WTC11 (cell line): Measurements from ENCODE around the gene NLRX1. TPM values are rescaled to one million over a fixed set of nuclear protein-coding genes. Genes with fewer than 3 reads are reported as not detected.

Experiments
- ATAC-seq: fragments of 200-7000 bp; cut with Tn5 transposase; 2 replicates; pipeline ENCODE4 v1.10.0; 2021; ENCODE audit warnings: mild to moderate bottlenecking, moderate library complexity
- CTCF ChIA-PET: fragments of 300-600 bp; sonication (Branson Sonifier 250); formaldehyde crosslinking; loops from one replicate; lab custom pipeline; 2021; ENCODE audit warnings: antibody characterized with exemption; lab: Charles Lee
- POLR2A ChIA-PET: fragments of 350-600 bp; sonication (Branson Sonifier 250); formaldehyde crosslinking; loops from one replicate; lab custom pipeline; 2021; ENCODE audit warnings: antibody characterized with exemption; lab: Charles Lee
- DNase-seq: peaks from one replicate; pipeline ENCODE4 v3.0.0; 2021; ENCODE audit warnings: low spot score
- H3K27ac Mint-ChIP-seq: 2 replicates; pipeline ENCODE4 v1.8.0; 2021; ENCODE audit warnings: mixed read lengths
- H3K27me3 Mint-ChIP-seq: 2 replicates; pipeline ENCODE4 v1.8.0; 2021; ENCODE audit warnings: low read depth, mild to moderate bottlenecking, moderate library complexity, mixed read lengths
- H3K36me3 Mint-ChIP-seq: 2 replicates; pipeline ENCODE4 v1.8.0; 2021; ENCODE audit warnings: mixed read lengths
- H3K4me1 Mint-ChIP-seq: 2 replicates; pipeline ENCODE4 v1.8.0; 2022; ENCODE audit warnings: mixed read lengths
- H3K4me3 Mint-ChIP-seq: 2 replicates; pipeline ENCODE4 v1.8.0; 2021; ENCODE audit warnings: mild to moderate bottlenecking, moderate library complexity, mixed read lengths
- H3K9me3 Mint-ChIP-seq: 2 replicates; pipeline ENCODE4 v1.8.0; 2021; ENCODE audit warnings: mixed read lengths
- E2F4 ChIP-seq: sonication (generic); formaldehyde crosslinking; IDR thresholded peaks from 2 replicates; pipeline ENCODE4 v1.8.1; 2022; ENCODE audit warnings: low read depth, mild to moderate bottlenecking, moderate library complexity, missing genetic modification reagents, borderline replicate concordance
- FOXP1 ChIP-seq: sonication (generic); formaldehyde crosslinking; IDR thresholded peaks from 2 replicates; pipeline ENCODE4 v1.8.0; 2022; ENCODE audit warnings: missing genetic modification reagents, mild to moderate bottlenecking, moderate library complexity, borderline replicate concordance
- NFATC4 ChIP-seq: fragments of 250-450 bp; sonication (Bioruptor Pico); IDR thresholded peaks from 2 replicates; pipeline ENCODE4 v1.9.0; 2021; ENCODE audit warnings: mild to moderate bottlenecking
- OVOL2 ChIP-seq: fragments of 250-450 bp; sonication (Bioruptor Pico); IDR thresholded peaks from 2 replicates; pipeline ENCODE4 v1.9.0; 2021; ENCODE audit warnings: mild to moderate bottlenecking, borderline replicate concordance
- SMAD3 ChIP-seq: sonication (generic); formaldehyde crosslinking; IDR thresholded peaks from 2 replicates; pipeline ENCODE4 v1.8.0; 2022; ENCODE audit warnings: missing genetic modification reagents, mild to moderate bottlenecking, borderline replicate concordance
- ZNF121 ChIP-seq: sonication (generic); formaldehyde crosslinking; IDR thresholded peaks from 2 replicates; pipeline ENCODE4 v1.8.0; 2023; ENCODE audit warnings: missing genetic modification reagents
- ZNF138 ChIP-seq: sonication (generic); formaldehyde crosslinking; conservative IDR thresholded peaks from 2 replicates; pipeline ENCODE4 v1.8.1; 2022; ENCODE audit warnings: mild to moderate bottlenecking, moderate library complexity, missing genetic modification reagents
- ZNF219 ChIP-seq: sonication (generic); formaldehyde crosslinking; IDR thresholded peaks from 2 replicates; pipeline ENCODE4 v1.8.0; 2023; ENCODE audit warnings: missing genetic modification reagents, mild to moderate bottlenecking, borderline replicate concordance
- ZNF263 ChIP-seq: sonication (generic); formaldehyde crosslinking; IDR thresholded peaks from 2 replicates; pipeline ENCODE4 v1.8.1; 2022; ENCODE audit warnings: low read depth, mild to moderate bottlenecking, moderate library complexity, missing genetic modification reagents
- ZNF416 ChIP-seq: fragments of 250-450 bp; sonication (Bioruptor Pico); IDR thresholded peaks from 2 replicates; pipeline ENCODE4 v1.9.0; 2021; ENCODE audit warnings: mild to moderate bottlenecking, inconsistent platforms
- total RNA-seq: library from RNA; stranded (reverse); gene quantifications from 3 replicates; pipeline ENCODE4 v1.2.3, GENCODE V29; 2021
- TF ChIP-seq, protein P1 (sequence below): sonication (generic); formaldehyde crosslinking; IDR thresholded peaks from 2 replicates; pipeline ENCODE4 v1.8.1; 2023; ENCODE audit warnings: mild to moderate bottlenecking, missing genetic modification reagents
- TF ChIP-seq, protein P2 (sequence below): fragments of 200-600 bp; IDR thresholded peaks from 2 replicates; pipeline ENCODE4 v1.8.0; 2022; ENCODE audit warnings: antibody characterized with exemption
- TF ChIP-seq, protein P3 (sequence below): sonication (generic); formaldehyde crosslinking; IDR thresholded peaks from 2 replicates; pipeline ENCODE4 v1.8.1; 2023; ENCODE audit warnings: mild to moderate bottlenecking, missing genetic modification reagents, borderline replicate concordance
- TF ChIP-seq, protein P4 (sequence below): fragments of 250-450 bp; sonication (Bioruptor Pico); IDR thresholded peaks from 2 replicates; pipeline ENCODE4 v2.1.2; 2022; ENCODE audit warnings: mild to moderate bottlenecking, moderate library complexity

The NLRX1 gene
- total RNA-seq, 1 experiment from 2014 or later: 20.8 TPM

DNA sequence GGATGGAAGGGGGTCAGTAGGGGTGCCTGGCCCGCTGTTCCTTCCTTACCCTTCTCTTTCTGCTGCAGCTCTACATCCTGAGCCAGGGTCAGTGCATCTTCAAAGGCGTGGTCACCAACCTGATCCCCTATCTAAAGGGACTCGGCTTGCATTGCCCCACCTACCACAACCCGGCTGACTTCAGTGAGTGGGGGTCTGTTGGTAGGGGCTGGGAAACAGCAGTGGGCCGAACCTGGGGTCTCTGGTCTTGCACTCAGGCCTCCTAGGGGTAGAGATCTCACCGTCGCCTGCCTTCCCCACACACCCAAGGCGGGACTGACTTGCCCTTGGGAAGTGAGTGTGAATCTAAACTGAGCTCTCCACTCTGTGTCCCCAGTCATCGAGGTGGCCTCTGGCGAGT is 12.0 kb upstream of the NLRX1 start:
- CTCF ChIA-PET: interaction anchor here (0.7 to 5.1 kb wide), 9 partner anchors 9 to 165 kb away, joined by 3 to 38 read pairs (median 4); partner anchors contain the start of gene NLRX1
- Mint-ChIP-seq H3K27me3 (peaks cover 10% of the 10 kb centered on the region), H3K27ac (no peak overlapping the region), H3K36me3 (no peaks in the 10 kb centered on the region), H3K4me1 (peaks cover 12% of the 10 kb centered on the region), H3K4me3 (no peak overlapping the region), H3K9me3 (no peaks in the 10 kb centered on the region)
- no peak for TF ChIP-seq ZNF138 (CRISPR knock-in tag)
- no peak for TF ChIP-seq ZNF263 (CRISPR knock-in tag)
- TF ChIP-seq ZNF416: no peak
- TF ChIP-seq, protein P1, sequence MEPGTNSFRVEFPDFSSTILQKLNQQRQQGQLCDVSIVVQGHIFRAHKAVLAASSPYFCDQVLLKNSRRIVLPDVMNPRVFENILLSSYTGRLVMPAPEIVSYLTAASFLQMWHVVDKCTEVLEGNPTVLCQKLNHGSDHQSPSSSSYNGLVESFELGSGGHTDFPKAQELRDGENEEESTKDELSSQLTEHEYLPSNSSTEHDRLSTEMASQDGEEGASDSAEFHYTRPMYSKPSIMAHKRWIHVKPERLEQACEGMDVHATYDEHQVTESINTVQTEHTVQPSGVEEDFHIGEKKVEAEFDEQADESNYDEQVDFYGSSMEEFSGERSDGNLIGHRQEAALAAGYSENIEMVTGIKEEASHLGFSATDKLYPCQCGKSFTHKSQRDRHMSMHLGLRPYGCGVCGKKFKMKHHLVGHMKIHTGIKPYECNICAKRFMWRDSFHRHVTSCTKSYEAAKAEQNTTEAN (CRISPR knock-in tag): no peak
- TF ChIP-seq, protein P2, sequence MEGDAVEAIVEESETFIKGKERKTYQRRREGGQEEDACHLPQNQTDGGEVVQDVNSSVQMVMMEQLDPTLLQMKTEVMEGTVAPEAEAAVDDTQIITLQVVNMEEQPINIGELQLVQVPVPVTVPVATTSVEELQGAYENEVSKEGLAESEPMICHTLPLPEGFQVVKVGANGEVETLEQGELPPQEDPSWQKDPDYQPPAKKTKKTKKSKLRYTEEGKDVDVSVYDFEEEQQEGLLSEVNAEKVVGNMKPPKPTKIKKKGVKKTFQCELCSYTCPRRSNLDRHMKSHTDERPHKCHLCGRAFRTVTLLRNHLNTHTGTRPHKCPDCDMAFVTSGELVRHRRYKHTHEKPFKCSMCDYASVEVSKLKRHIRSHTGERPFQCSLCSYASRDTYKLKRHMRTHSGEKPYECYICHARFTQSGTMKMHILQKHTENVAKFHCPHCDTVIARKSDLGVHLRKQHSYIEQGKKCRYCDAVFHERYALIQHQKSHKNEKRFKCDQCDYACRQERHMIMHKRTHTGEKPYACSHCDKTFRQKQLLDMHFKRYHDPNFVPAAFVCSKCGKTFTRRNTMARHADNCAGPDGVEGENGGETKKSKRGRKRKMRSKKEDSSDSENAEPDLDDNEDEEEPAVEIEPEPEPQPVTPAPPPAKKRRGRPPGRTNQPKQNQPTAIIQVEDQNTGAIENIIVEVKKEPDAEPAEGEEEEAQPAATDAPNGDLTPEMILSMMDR: peak; percentile 3; the same call in 1 of the 2 replicates
- no peak for TF ChIP-seq FOXP1 (CRISPR knock-in tag)
- TF ChIP-seq, protein P3, sequence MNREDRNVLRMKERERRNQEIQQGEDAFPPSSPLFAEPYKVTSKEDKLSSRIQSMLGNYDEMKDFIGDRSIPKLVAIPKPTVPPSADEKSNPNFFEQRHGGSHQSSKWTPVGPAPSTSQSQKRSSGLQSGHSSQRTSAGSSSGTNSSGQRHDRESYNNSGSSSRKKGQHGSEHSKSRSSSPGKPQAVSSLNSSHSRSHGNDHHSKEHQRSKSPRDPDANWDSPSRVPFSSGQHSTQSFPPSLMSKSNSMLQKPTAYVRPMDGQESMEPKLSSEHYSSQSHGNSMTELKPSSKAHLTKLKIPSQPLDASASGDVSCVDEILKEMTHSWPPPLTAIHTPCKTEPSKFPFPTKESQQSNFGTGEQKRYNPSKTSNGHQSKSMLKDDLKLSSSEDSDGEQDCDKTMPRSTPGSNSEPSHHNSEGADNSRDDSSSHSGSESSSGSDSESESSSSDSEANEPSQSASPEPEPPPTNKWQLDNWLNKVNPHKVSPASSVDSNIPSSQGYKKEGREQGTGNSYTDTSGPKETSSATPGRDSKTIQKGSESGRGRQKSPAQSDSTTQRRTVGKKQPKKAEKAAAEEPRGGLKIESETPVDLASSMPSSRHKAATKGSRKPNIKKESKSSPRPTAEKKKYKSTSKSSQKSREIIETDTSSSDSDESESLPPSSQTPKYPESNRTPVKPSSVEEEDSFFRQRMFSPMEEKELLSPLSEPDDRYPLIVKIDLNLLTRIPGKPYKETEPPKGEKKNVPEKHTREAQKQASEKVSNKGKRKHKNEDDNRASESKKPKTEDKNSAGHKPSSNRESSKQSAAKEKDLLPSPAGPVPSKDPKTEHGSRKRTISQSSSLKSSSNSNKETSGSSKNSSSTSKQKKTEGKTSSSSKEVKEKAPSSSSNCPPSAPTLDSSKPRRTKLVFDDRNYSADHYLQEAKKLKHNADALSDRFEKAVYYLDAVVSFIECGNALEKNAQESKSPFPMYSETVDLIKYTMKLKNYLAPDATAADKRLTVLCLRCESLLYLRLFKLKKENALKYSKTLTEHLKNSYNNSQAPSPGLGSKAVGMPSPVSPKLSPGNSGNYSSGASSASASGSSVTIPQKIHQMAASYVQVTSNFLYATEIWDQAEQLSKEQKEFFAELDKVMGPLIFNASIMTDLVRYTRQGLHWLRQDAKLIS (CRISPR knock-in tag): no peak
- DNase-seq (no peak), ATAC-seq (no peak)
- POLR2A ChIA-PET: no interaction called here

GRCh38 chr11:119157063-119157462 is 11.5 kb upstream of the NLRX1 start:
- CTCF ChIA-PET: interaction anchor here (0.7 to 2.7 kb wide), 4 partner anchors 8 to 80 kb away, joined by 3 to 13 read pairs (median 8); no protein-coding TSS in a partner anchor
- no peaks in the 10 kb centered on the region for H3K36me3 Mint-ChIP-seq
- POLR2A ChIA-PET: no interaction called here
- no peak overlapping the region for H3K27ac Mint-ChIP-seq
- no peak overlapping the region for H3K4me3 Mint-ChIP-seq
- H3K27me3 Mint-ChIP-seq: peaks cover 5% of the 10 kb centered on the region
- no peaks in the 10 kb centered on the region for H3K9me3 Mint-ChIP-seq
- DNase-seq (no peak), ATAC-seq (no peak)
- H3K4me1 Mint-ChIP-seq: peaks cover 12% of the 10 kb centered on the region
- TF ChIP-seq SMAD3 (CRISPR knock-in tag) (no peak), E2F4 (CRISPR knock-in tag) (no peak), ZNF121 (CRISPR knock-in tag) (no peak), NFATC4 (CRISPR knock-in tag) (no peak), ZNF219 (CRISPR knock-in tag) (no peak), OVOL2 (CRISPR knock-in tag) (no peak), ZNF263 (CRISPR knock-in tag) (no peak)
- TF ChIP-seq, protein P4, sequence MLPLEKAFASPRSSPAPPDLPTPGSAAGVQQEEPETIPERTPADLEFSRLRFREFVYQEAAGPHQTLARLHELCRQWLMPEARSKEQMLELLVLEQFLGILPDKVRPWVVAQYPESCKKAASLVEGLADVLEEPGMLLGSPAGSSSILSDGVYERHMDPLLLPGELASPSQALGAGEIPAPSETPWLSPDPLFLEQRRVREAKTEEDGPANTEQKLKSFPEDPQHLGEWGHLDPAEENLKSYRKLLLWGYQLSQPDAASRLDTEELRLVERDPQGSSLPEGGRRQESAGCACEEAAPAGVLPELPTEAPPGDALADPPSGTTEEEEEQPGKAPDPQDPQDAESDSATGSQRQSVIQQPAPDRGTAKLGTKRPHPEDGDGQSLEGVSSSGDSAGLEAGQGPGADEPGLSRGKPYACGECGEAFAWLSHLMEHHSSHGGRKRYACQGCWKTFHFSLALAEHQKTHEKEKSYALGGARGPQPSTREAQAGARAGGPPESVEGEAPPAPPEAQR (CRISPR knock-in tag): no peak
- TF ChIP-seq, protein P2: no peak
- TF ChIP-seq, all 79 proteins: peak for 0
